ENCODE data around the gene COPS3.
"Not testable (repeated sequence)": the region's sequence is repeated elsewhere in the genome, so short reads cannot be mapped to it uniquely, and the experiment has no call there.

COPS3 gene

GRCh38 chr17:17298108-17298507, 17.1 kb upstream of the COPS3 start:
- TF ChIP-seq TAF1 (IDR thresholded peaks at IDR 0.05; ENCODE audit: borderline replicate concordance, low read depth, low read length), result no peak
- TF ChIP-seq POLR2AphosphoS5 (IDR thresholded peaks at IDR 0.05; ENCODE audit: low read depth, low read length), result no peak
- no peak for TF ChIP-seq POLR2A (IDR thresholded peaks at IDR 0.05; ENCODE audit: low read depth, low read length)
- FAIRE-seq (no peak), DNase-seq (ENCODE audit: insufficient read length) (no peak)

- FAIRE-seq (no peak), DNase-seq (ENCODE audit: insufficient read length) (no peak)
Observed at GRCh38 chr17:17297217-17297616, 16.2 kb upstream of the COPS3 start.

GRCh38 chr17:17295141-17295540, 14.1 kb upstream of the COPS3 start:
- DNase-seq (ENCODE audit: insufficient read length) (no peak), FAIRE-seq (no peak)
- TF ChIP-seq TAF1 (IDR thresholded peaks at IDR 0.05; ENCODE audit: borderline replicate concordance, low read depth, low read length) (no peak), POLR2AphosphoS5 (IDR thresholded peaks at IDR 0.05; ENCODE audit: low read depth, low read length) (no peak), POLR2A (IDR thresholded peaks at IDR 0.05; ENCODE audit: low read depth, low read length) (no peak)

More at GRCh38 chr17:17297217-17297616, 16.2 kb upstream of the COPS3 start:
- TF ChIP-seq POLR2AphosphoS5 (IDR thresholded peaks at IDR 0.05; ENCODE audit: low read depth, low read length), result no peak
- TF ChIP-seq TAF1 (IDR thresholded peaks at IDR 0.05; ENCODE audit: borderline replicate concordance, low read depth, low read length), result no peak

GRCh38 chr17:17289701-17290100, 8.7 kb upstream of the COPS3 start:
- TF ChIP-seq POLR2AphosphoS5 (IDR thresholded peaks at IDR 0.05; ENCODE audit: low read depth, low read length) (no peak), TAF1 (IDR thresholded peaks at IDR 0.05; ENCODE audit: borderline replicate concordance, low read depth, low read length) (no peak), POLR2A (IDR thresholded peaks at IDR 0.05; ENCODE audit: low read depth, low read length) (no peak)
- DNase-seq (ENCODE audit: insufficient read length) (no peak), FAIRE-seq (no peak)

- no peak for TF ChIP-seq POLR2AphosphoS5 (IDR thresholded peaks at IDR 0.05; ENCODE audit: low read depth, low read length)
- TF ChIP-seq POLR2A (IDR thresholded peaks at IDR 0.05; ENCODE audit: low read depth, low read length), result no peak
- TF ChIP-seq TAF1 (IDR thresholded peaks at IDR 0.05; ENCODE audit: borderline replicate concordance, low read depth, low read length), result no peak
- FAIRE-seq (no peak), DNase-seq (ENCODE audit: insufficient read length) (no peak)
Observed at GRCh38 chr17:17289086-17289485, 8.0 kb upstream of the COPS3 start.

- DNase-seq (ENCODE audit: insufficient read length) (no peak), FAIRE-seq (no peak)
- no peak for TF ChIP-seq POLR2AphosphoS5 (IDR thresholded peaks at IDR 0.05; ENCODE audit: low read depth, low read length)
- no peak for TF ChIP-seq TAF1 (IDR thresholded peaks at IDR 0.05; ENCODE audit: borderline replicate concordance, low read depth, low read length)
- TF ChIP-seq POLR2A (IDR thresholded peaks at IDR 0.05; ENCODE audit: low read depth, low read length), result no peak
Observed at GRCh38 chr17:17285951-17286350, 4.9 kb upstream of the COPS3 start.

- FAIRE-seq (no peak), DNase-seq (ENCODE audit: insufficient read length) (no peak)
- TF ChIP-seq POLR2A (IDR thresholded peaks at IDR 0.05; ENCODE audit: low read depth, low read length) (no peak), TAF1 (IDR thresholded peaks at IDR 0.05; ENCODE audit: borderline replicate concordance, low read depth, low read length) (no peak), POLR2AphosphoS5 (IDR thresholded peaks at IDR 0.05; ENCODE audit: low read depth, low read length) (no peak)
Observed at GRCh38 chr17:17279316-17279715, 1.7 kb downstream of the COPS3 start.

GRCh38 chr17:17277431-17277830, 3.6 kb downstream of the COPS3 start:
- DNase-seq (ENCODE audit: insufficient read length); FAIRE-seq: not testable (repeated sequence)

- DNase-seq (ENCODE audit: insufficient read length), result no peak
- no peak for TF ChIP-seq POLR2A (IDR thresholded peaks at IDR 0.05; ENCODE audit: low read depth, low read length)
- no peak for TF ChIP-seq TAF1 (IDR thresholded peaks at IDR 0.05; ENCODE audit: borderline replicate concordance, low read depth, low read length)
- no peak for TF ChIP-seq POLR2AphosphoS5 (IDR thresholded peaks at IDR 0.05; ENCODE audit: low read depth, low read length)
- FAIRE-seq, result no peak
Observed at GRCh38 chr17:17275971-17276370, 5.1 kb downstream of the COPS3 start.

GRCh38 chr17:17269926-17270773, 10.9 kb downstream of the COPS3 start:
- no peak for DNase-seq (ENCODE audit: insufficient read length)

GRCh38 chr17:17264430-17264829, 16.6 kb downstream of the COPS3 start:
- DNase-seq (ENCODE audit: insufficient read length), result no peak
- no peak for TF ChIP-seq TAF1 (IDR thresholded peaks at IDR 0.05; ENCODE audit: borderline replicate concordance, low read depth, low read length)
- TF ChIP-seq POLR2A (IDR thresholded peaks at IDR 0.05; ENCODE audit: low read depth, low read length), result no peak
- TF ChIP-seq POLR2AphosphoS5 (IDR thresholded peaks at IDR 0.05; ENCODE audit: low read depth, low read length), result no peak

More at GRCh38 chr17:17269926-17270773, 10.9 kb downstream of the COPS3 start:
- no peak for FAIRE-seq
- TF ChIP-seq POLR2AphosphoS5 (IDR thresholded peaks at IDR 0.05; ENCODE audit: low read depth, low read length), result no peak
- TF ChIP-seq TAF1 (IDR thresholded peaks at IDR 0.05; ENCODE audit: borderline replicate concordance, low read depth, low read length), result no peak
- TF ChIP-seq POLR2A (IDR thresholded peaks at IDR 0.05; ENCODE audit: low read depth, low read length), result no peak

GRCh38 chr17:17258998-17259397, 22.0 kb downstream of the COPS3 start:
- TF ChIP-seq POLR2A (IDR thresholded peaks at IDR 0.05; ENCODE audit: low read depth, low read length) (no peak), TAF1 (IDR thresholded peaks at IDR 0.05; ENCODE audit: borderline replicate concordance, low read depth, low read length) (no peak), POLR2AphosphoS5 (IDR thresholded peaks at IDR 0.05; ENCODE audit: low read depth, low read length) (no peak)
- FAIRE-seq (no peak), DNase-seq (ENCODE audit: insufficient read length) (no peak)

More at GRCh38 chr17:17264430-17264829, 16.6 kb downstream of the COPS3 start:
- FAIRE-seq, result no peak
